ENCODE measurements around the gene PXDN.

The PXDN gene

DNA sequence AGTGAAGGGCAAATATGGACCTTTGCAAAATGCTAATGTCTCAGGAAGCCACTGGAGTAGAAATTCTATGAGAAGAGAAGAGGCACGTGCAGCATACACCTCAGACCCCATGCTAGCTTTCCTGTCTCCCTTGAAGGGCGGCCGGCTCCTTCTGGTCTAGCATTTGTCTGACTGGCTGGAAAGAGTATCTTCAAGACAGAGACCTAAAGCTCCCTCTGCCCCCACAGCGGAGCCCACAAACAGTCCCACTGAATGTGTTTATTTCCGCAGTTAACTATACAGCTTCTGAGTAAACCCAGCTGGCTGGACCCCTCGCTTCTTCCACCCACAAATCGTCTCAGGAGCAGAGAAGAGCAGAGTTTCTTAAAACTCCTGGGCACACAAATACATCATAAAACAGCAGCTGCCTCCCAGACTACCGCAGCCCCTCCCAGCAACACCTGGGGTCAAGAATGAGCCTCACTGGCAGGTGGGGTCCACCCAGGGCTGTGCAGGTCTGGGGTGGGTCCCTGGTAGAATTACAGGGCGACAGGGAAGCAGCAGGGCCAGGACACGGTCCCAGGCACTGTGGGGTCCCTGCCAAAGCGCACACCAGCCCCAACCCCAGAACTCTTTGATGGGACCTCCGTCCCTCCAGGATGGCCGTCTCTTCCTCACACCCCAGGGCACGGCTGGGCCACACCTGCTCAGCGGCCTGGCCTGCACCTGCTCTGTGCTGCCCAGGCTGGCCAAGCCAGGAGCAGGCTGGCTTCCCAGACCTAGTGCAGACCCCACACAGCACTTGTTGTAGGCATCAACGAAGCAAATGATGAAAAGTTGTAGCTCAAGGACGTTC, 103.8 kb downstream of the PXDN start:
- Histone ChIP-seq H3K4me3 (ENCODE audit: extremely low read depth, insufficient read depth, low read length, poor library complexity, severe bottlenecking) (no peak overlapping the region), H3K36me3 (ENCODE audit: control insufficient read depth, insufficient read depth, low read length) (peaks cover 87% of the 10 kb centered on the region), H3K4me1 (ENCODE audit: control insufficient read depth, insufficient read depth, low read length, poor library complexity, severe bottlenecking) (peaks cover 14% of the 10 kb centered on the region), H3K27ac (ENCODE audit: low read depth, low read length, severe bottlenecking) (no peak overlapping the region), H3K9me3 (ENCODE audit: control insufficient read depth, low read length) (no peaks in the 10 kb centered on the region)
- WGBS, 2 experiments (ENCODE audit: insufficient coverage in 2 of 2) = 94 to 96% methylated on average over 15 of the region's 17 CpGs

DNA sequence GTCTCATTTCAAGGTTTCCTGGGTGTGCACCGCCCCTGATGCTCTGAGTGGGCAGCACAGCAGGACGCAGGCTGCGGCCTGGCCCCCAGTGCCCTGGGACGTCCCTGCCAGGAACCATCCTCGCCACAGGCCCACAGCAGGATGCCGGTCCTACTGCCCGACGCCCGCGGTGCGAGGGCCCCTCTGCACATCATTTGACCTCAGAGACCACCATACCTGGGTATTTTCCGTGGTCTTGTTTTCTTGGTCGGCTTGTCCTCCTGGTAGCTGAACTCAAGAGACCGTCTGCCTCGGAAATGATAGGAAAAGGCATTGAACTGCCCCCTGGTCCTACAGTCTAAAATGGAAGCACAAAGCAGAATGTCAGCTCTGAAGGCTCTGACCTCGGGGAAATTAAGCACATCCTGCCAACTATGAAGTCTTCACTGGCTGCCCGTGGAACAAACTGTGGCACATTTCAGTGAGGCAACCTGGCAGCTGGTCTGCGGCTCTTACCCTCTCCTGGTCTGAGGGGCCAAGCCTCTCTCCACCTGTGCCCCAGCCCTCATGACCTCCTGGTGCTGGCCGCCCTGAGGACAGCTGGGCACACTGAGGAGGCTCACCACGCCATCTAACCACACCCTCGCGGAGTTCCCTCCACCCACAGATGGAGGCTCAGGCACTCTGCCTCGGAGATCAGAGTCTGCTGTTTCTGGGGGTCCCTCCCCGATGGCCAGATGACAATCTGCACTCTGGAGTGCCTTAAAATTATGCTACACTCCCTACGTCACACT, 105.0 kb downstream of the PXDN start:
- no peaks in the 10 kb centered on the region for H3K9me3 ChIP-seq (ENCODE audit: control insufficient read depth, low read length)

DNA sequence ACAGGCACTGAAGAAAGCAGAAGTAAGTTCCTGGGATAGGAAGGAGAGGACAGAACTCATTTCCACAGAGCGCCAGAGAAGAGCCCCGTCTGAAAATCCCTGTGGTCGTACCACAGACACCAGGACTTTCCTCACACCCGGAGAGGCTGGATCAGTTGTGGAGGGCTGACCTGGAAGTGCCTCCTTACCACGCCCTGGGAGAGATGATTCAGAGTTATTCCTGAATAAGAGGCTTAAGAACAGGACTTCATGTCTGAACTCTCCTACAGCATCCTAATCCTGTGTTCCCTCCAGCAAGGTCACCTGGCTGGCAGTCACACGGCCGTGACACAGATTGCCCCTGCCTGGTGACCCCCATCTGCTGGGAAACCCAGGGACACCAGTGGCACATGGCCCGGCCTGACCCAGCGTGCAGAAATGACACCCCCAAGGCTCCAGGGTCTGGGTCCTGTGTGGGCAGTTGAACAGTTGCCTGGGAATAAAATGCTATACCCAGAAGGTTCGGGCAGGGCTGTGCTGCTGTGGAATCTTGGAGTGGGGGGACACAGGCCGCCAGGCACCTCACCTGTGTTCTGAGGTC, 105.9 kb downstream of the PXDN start:
- Histone ChIP-seq H3K4me3 (ENCODE audit: extremely low read depth, insufficient read depth, low read length, poor library complexity, severe bottlenecking) (no peak overlapping the region), H3K9me3 (ENCODE audit: control insufficient read depth, low read length) (no peaks in the 10 kb centered on the region), H3K36me3 (ENCODE audit: control insufficient read depth, insufficient read depth, low read length) (peaks cover 96% of the 10 kb centered on the region), H3K4me1 (ENCODE audit: control insufficient read depth, insufficient read depth, low read length, poor library complexity, severe bottlenecking) (peaks cover 14% of the 10 kb centered on the region), H3K27ac (ENCODE audit: low read depth, low read length, severe bottlenecking) (no peak overlapping the region)
- 72 to 96% methylated on average over 5 to 9 of the region's 11 CpGs for WGBS, 2 experiments (ENCODE audit: insufficient coverage in 2 of 2)

More for the DNA sequence above, 105.0 kb downstream of the PXDN start:
- Histone ChIP-seq H3K4me3 (ENCODE audit: extremely low read depth, insufficient read depth, low read length, poor library complexity, severe bottlenecking) (no peak overlapping the region), H3K36me3 (ENCODE audit: control insufficient read depth, insufficient read depth, low read length) (peaks cover 95% of the 10 kb centered on the region), H3K4me1 (ENCODE audit: control insufficient read depth, insufficient read depth, low read length, poor library complexity, severe bottlenecking) (peaks cover 14% of the 10 kb centered on the region), H3K27ac (ENCODE audit: low read depth, low read length, severe bottlenecking) (no peak overlapping the region)
- WGBS, 2 experiments (ENCODE audit: insufficient coverage in 2 of 2) = 92 to 95% methylated on average over 23 to 25 of the region's 25 CpGs

DNA sequence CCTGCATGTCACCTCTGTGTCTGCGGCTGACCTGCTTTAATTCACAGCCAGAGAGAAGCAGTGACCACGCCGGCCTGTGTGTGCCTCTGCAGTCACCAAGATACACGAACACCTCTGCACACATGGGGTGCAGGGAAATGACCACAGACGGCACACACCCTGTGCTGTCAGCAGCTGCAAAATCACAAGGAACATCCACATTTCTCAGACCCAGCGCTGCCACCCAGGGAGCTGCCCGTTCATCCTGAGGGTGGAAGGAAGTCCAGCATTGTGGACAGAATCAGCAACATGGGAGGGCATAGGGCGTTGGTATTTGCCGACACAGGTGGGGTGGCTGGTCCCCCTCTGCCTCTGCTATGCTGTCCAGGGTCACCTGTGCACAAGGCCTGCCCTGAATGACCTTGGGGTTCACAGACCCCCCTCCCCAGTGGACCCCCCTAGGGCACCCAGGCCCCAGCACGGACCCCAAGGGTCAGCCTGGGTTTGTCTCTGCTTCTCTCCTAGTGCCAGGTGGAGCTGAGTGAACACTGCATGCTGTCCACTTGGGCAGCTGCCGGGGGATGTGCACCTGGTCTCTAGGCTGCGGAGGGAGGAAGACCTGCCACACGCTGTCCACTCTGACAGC, 107.4 kb downstream of the PXDN start:
- no peak overlapping the region for H3K4me3 ChIP-seq (ENCODE audit: extremely low read depth, insufficient read depth, low read length, poor library complexity, severe bottlenecking)
- H3K36me3 ChIP-seq (ENCODE audit: control insufficient read depth, insufficient read depth, low read length) = peaks cover 96% of the 10 kb centered on the region
- H3K27ac ChIP-seq (ENCODE audit: low read depth, low read length, severe bottlenecking) = no peak overlapping the region
- 70 to 77% methylated on average over 11 to 13 of the region's 13 CpGs for WGBS, 2 experiments (ENCODE audit: insufficient coverage in 2 of 2)
- H3K4me1 ChIP-seq (ENCODE audit: control insufficient read depth, insufficient read depth, low read length, poor library complexity, severe bottlenecking) = peaks cover 7% of the 10 kb centered on the region
- no peaks in the 10 kb centered on the region for H3K9me3 ChIP-seq (ENCODE audit: control insufficient read depth, low read length)

DNA sequence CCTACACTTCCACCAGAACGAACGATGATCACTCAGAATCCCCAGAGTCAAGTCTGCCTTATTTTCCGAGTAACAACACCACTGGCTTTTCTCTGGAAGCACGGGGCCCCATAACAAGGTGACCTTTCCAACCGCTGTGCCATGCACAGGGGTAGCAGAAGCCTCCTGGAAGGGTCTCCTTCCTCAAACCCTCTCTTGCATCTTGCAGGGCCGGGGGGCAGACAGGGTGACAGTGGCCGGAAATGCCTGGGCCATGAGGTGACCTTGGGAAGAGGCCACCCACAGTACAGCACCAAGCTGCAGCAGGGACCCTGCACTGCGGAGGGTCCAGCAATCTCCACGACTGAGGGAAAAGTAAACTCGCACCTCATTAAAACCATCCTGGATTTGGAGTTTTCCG, 108.5 kb downstream of the PXDN start:
- H3K4me1 ChIP-seq (ENCODE audit: control insufficient read depth, insufficient read depth, low read length, poor library complexity, severe bottlenecking) = no peaks in the 10 kb centered on the region
- H3K4me3 ChIP-seq (ENCODE audit: extremely low read depth, insufficient read depth, low read length, poor library complexity, severe bottlenecking) = no peak overlapping the region
- no peaks in the 10 kb centered on the region for H3K9me3 ChIP-seq (ENCODE audit: control insufficient read depth, low read length)
- peaks cover 97% of the 10 kb centered on the region for H3K36me3 ChIP-seq (ENCODE audit: control insufficient read depth, insufficient read depth, low read length)
- 98 to 99% methylated on average over 7 to 8 of the region's 11 CpGs for WGBS, 2 experiments (ENCODE audit: insufficient coverage in 2 of 2)
- no peak overlapping the region for H3K27ac ChIP-seq (ENCODE audit: low read depth, low read length, severe bottlenecking)

DNA sequence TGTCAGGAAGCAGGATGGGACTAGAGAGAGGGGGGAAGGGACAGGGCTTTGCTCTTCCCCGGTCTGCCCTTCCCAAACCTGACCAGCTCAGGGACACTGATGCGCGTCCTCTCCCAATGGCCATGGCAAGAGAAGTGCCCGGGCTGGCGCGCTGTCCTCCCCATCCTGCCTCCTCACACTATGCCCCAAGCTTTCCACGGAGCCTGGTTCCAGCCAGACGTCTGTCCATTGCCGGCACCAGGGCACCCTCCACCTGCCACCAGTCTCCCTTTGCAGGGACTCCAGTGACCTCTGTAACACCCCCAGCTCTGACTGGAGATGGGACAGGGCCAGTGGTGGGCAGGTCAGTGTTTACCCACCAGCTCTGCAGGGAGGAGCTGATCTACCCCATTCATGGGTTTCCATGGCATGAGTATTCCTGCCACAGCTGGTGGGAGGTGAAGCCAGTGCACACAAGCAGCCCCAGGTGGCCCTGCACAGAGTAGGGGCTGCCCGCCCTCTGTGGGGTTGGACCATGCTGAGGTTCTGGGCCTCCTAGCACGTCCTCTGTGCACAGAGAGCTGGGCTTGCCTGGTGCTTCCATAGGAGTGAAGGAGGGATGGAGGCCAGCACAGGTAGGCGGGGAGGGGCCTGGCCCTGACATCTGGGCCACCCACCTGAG, 109.5 kb downstream of the PXDN start:
- peaks cover 98% of the 10 kb centered on the region for H3K36me3 ChIP-seq (ENCODE audit: control insufficient read depth, insufficient read depth, low read length)
- H3K27ac ChIP-seq (ENCODE audit: low read depth, low read length, severe bottlenecking) = no peak overlapping the region
- WGBS, 2 experiments (ENCODE audit: insufficient coverage in 2 of 2) = 94% methylated on average over 9 to 12 of the region's 12 CpGs
- no peaks in the 10 kb centered on the region for H3K4me1 ChIP-seq (ENCODE audit: control insufficient read depth, insufficient read depth, low read length, poor library complexity, severe bottlenecking)
- no peaks in the 10 kb centered on the region for H3K9me3 ChIP-seq (ENCODE audit: control insufficient read depth, low read length)
- H3K4me3 ChIP-seq (ENCODE audit: extremely low read depth, insufficient read depth, low read length, poor library complexity, severe bottlenecking) = no peak overlapping the region

DNA sequence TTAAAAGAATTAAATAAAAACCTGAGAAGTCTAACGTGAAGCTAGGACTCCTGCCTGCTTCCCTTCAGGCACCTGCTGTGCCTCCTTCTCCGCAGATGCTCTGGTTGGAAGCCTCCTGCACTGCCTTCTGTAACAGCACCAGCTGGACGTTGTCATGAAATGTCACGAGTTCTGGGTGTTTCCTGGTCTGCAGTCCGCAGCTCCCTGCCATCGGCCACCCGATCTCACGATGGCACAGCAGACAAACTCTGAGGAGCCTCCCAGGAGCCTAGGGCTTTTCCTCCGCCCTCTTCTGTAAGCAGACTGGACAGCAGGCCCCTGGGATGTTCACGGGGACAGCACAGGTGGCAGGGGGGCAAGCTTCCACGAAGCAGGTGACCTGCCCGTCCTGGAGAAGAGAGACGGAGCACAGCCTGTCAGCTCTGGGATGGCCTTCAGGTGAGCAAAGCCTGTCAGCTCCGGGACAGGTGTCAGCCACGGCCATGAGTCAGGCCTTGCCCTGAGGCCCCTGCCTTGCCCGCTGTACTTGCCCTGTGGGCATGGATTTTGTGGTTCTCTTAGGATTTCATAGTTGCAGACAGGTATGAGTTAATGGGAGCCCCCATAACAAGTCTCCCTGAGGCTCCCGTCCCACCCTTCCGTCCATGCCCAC, 110.3 kb downstream of the PXDN start:
- Histone ChIP-seq H3K27ac (ENCODE audit: low read depth, low read length, severe bottlenecking) (no peak overlapping the region), H3K4me1 (ENCODE audit: control insufficient read depth, insufficient read depth, low read length, poor library complexity, severe bottlenecking) (no peaks in the 10 kb centered on the region), H3K36me3 (ENCODE audit: control insufficient read depth, insufficient read depth, low read length) (peaks cover 98% of the 10 kb centered on the region), H3K9me3 (ENCODE audit: control insufficient read depth, low read length) (no peaks in the 10 kb centered on the region), H3K4me3 (ENCODE audit: extremely low read depth, insufficient read depth, low read length, poor library complexity, severe bottlenecking) (no peak overlapping the region)
- 94 to 95% methylated on average over 13 to 14 of the region's 18 CpGs for WGBS, 2 experiments (ENCODE audit: insufficient coverage in 2 of 2)

DNA sequence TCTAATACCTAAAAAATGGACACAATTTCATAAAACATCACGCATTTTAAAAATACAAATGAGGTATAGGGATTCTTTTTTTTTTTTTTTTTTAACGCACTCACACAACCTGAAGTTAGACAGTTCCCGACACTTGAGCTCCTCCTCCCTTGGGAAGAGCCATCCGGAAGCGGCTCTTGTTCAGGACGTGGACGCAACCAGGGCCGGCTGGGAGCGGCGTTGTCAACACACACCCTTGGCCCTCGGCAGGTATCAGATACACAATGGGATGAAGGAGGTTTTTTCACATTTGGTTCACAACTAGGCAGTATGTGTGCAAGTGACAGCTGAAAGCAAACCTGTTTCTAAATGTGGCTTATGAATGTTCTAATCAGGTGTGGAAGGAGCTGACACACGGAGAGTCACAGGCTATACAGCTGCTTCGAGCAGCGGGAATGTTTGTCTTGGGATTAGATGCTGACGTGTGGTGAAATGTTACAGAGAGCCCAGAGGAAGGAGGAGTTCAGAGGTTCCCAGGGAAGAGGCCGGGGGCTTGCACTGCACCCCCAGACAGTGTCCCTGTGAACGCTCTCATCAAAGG, 111.1 kb downstream of the PXDN start:
- Histone ChIP-seq H3K36me3 (ENCODE audit: control insufficient read depth, insufficient read depth, low read length) (peaks cover 90% of the 10 kb centered on the region), H3K27ac (ENCODE audit: low read depth, low read length, severe bottlenecking) (no peak overlapping the region), H3K4me3 (ENCODE audit: extremely low read depth, insufficient read depth, low read length, poor library complexity, severe bottlenecking) (no peak overlapping the region), H3K4me1 (ENCODE audit: control insufficient read depth, insufficient read depth, low read length, poor library complexity, severe bottlenecking) (no peaks in the 10 kb centered on the region), H3K9me3 (ENCODE audit: control insufficient read depth, low read length) (no peaks in the 10 kb centered on the region)
- WGBS, 2 experiments (ENCODE audit: insufficient coverage in 2 of 2) = 97% methylated on average over 13 to 14 of the region's 17 CpGs

DNA sequence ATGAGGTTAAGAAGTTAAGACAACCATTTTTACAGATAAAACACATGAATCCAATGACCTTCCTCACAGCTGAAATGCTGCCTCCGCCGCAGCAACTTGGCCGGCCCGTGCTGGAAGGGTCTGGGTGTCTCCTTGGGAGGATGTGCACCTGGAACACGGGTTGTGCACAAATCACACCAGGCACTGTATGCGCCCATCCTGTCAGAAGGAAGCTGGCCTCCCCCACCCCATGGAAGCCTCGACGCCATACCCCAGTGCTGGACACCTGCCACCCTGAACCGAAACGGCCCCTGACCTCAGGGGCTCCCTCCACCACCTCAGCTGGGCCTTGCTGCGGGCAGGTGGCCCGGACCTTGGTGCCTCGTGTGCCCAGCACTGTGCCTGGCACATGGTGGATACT, 111.8 kb downstream of the PXDN start:
- Histone ChIP-seq H3K4me3 (ENCODE audit: extremely low read depth, insufficient read depth, low read length, poor library complexity, severe bottlenecking) (no peak overlapping the region), H3K4me1 (ENCODE audit: control insufficient read depth, insufficient read depth, low read length, poor library complexity, severe bottlenecking) (no peaks in the 10 kb centered on the region), H3K27ac (ENCODE audit: low read depth, low read length, severe bottlenecking) (no peak overlapping the region), H3K36me3 (ENCODE audit: control insufficient read depth, insufficient read depth, low read length) (peaks cover 84% of the 10 kb centered on the region), H3K9me3 (ENCODE audit: control insufficient read depth, low read length) (no peaks in the 10 kb centered on the region)
- 94 to 95% methylated on average over 9 to 13 of the region's 13 CpGs for WGBS, 2 experiments (ENCODE audit: insufficient coverage in 2 of 2)
